SH-SY5Y (cell line): ENCODE data around the gene RGS9.

Source experiments
- GATA2 ChIP-seq: IDR thresholded peaks from 2 replicates; pipeline ENCODE4 v1.6.1; 2011; ENCODE audit warnings: mild to moderate bottlenecking, low read depth, low read length
- GATA3 ChIP-seq: IDR thresholded peaks from 2 replicates; pipeline ENCODE4 v1.6.1; 2011; ENCODE audit warnings: low read depth, mild to moderate bottlenecking, low read length, moderate library complexity

- TF ChIP-seq GATA2 (no peak), GATA3 (no peak)
Measured at GRCh38 chr17:65093930-65094329, 43.2 kb upstream of the RGS9 start.
